GM12878 (cell line): ENCODE data around the gene SNX11. TPM values are rescaled to one million over a fixed set of nuclear protein-coding genes. Genes with fewer than 3 reads are reported as not detected.
A peak's percentile ranks its signal among the peaks of the same experiment; 100 is the strongest.

Experiments
- ATAC-seq: fragments of 200-7000 bp; cut with Tn5 transposase; 3 replicates; pipeline ENCODE4 v1.9.1; 2020; ENCODE audit warnings: mild to moderate bottlenecking, moderate library complexity
- BruUV-seq: library from RNA; stranded (reverse); fragments of 400-500 nt; replicated peaks from 2 replicates; lab custom pipeline; 2021; lab: Mats Ljungman, UMichigan
- CTCF ChIA-PET: fragments of 300-600 bp; sonication (Branson Sonifier 250); formaldehyde crosslinking; extraction: SDS; loops from one replicate; lab custom pipeline; 2021; ENCODE audit warnings: inconsistent platforms; lab: Yijun Ruan, JAX
- POLR2A ChIA-PET: fragments of 350-600 bp; formaldehyde crosslinking; extraction: SDS; loops from one replicate; lab custom pipeline; 2021; ENCODE audit warnings: inconsistent platforms; lab: Charles Lee
- RAD21 ChIA-PET: fragments of 300-600 bp; sonication (Branson Sonifier 250); formaldehyde crosslinking; loops from one replicate; lab custom pipeline; 2023; ENCODE audit warnings: antibody characterized with exemption; ENCODE audit not compliant: unreplicated experiment; lab: Charles Lee
- SMC1A ChIA-PET: fragments of 300-600 bp; sonication (Branson Sonifier 250); formaldehyde crosslinking; loops from one replicate; lab custom pipeline; 2023; ENCODE audit not compliant: unreplicated experiment, uncharacterized antibody; lab: Charles Lee
- DNase-seq: peaks from one replicate; pipeline ENCODE4 v3.0.0-alpha.2; 2011; ENCODE audit warnings: low read depth, low spot score
- FAIRE-seq: peaks from 3 replicates; lab custom pipeline; 2011; peaks lifted over from hg19 to GRCh38; lab: Jason Lieb, UNC
- H2AFZ ChIP-seq: 2 replicates; pipeline ENCODE4 v1.6.0; 2011; ENCODE audit warnings: low read depth, low read length, control low read depth; ENCODE audit not compliant: control insufficient read depth
- H3K27ac ChIP-seq: 2 replicates; pipeline ENCODE4 v1.5.1; 2011; ENCODE audit warnings: control low read depth; ENCODE audit not compliant: control insufficient read depth, insufficient read depth
- H3K27me3 ChIP-seq, 2 experiments: replicated peaks in 1 of 2; 2 replicates each; pipeline versions ENCODE4 v1.6.0 to v1.6.1; 2011; ENCODE audit warnings: low read length in 1 of 2; ENCODE audit not compliant: control insufficient read depth in 2 of 2, insufficient read depth in 2 of 2
- H3K36me3 ChIP-seq, 2 experiments: 2 replicates each; pipeline ENCODE4 v1.5.1; 2011; ENCODE audit warnings: low read length in 1 of 2; ENCODE audit not compliant: control insufficient read depth in 2 of 2, insufficient read depth in 2 of 2
- H3K4me1 ChIP-seq: 2 replicates; pipeline ENCODE4 v1.6.1; 2011; ENCODE audit warnings: mild to moderate bottlenecking, low read length, moderate library complexity, mixed read lengths; ENCODE audit not compliant: control insufficient read depth, insufficient read depth
- H3K4me2 ChIP-seq: 2 replicates; pipeline ENCODE4 v1.6.0; 2011; ENCODE audit warnings: control low read depth; ENCODE audit not compliant: control insufficient read depth, insufficient read depth
- H3K4me3 ChIP-seq: fragments of 200-600 bp; sonication (generic); 2 replicates; pipeline ENCODE4 v1.5.1; 2016
- H3K79me2 ChIP-seq: 2 replicates; pipeline ENCODE4 v1.6.0; 2011; ENCODE audit warnings: low read length; ENCODE audit not compliant: control insufficient read depth, insufficient read depth
- H3K9ac ChIP-seq: 2 replicates; pipeline ENCODE4 v1.8.0; 2011; ENCODE audit warnings: low read length, control low read depth, mixed read lengths; ENCODE audit not compliant: control insufficient read depth, insufficient read depth
- H3K9me3 ChIP-seq: replicated peaks from 3 replicates; pipeline ENCODE4 v1.5.1; 2011; ENCODE audit warnings: mild to moderate bottlenecking, low read length; ENCODE audit not compliant: control insufficient read depth, insufficient read depth
- H4K20me1 ChIP-seq: 2 replicates; pipeline ENCODE4 v1.6.0; 2011; ENCODE audit not compliant: control insufficient read depth, insufficient read depth
- BRCA1 ChIP-seq: IDR thresholded peaks from 2 replicates; pipeline ENCODE4 v1.6.1; 2011; ENCODE audit warnings: low read depth, low read length, improper control_type of control experiment
- GABPA ChIP-seq: IDR thresholded peaks from 2 replicates; pipeline ENCODE4 v1.6.1; 2014; ENCODE audit warnings: antibody characterized with exemption, low read depth, mild to moderate bottlenecking, inconsistent platforms
- KDM1A ChIP-seq: fragments of 200-600 bp; sonication (generic); IDR thresholded peaks from 2 replicates; pipeline ENCODE4 v1.6.1; 2016; ENCODE audit warnings: borderline replicate concordance
- MEF2A ChIP-seq: IDR thresholded peaks from 2 replicates; pipeline ENCODE4 v1.6.1; 2011; ENCODE audit warnings: low read depth, mild to moderate bottlenecking, low read length, moderate library complexity; ENCODE audit not compliant: insufficient read depth
- POLR2AphosphoS2 ChIP-seq: IDR thresholded peaks from 2 replicates; pipeline ENCODE4 v1.6.1; 2011; ENCODE audit warnings: low read depth, mild to moderate bottlenecking, low read length, improper control_type of control experiment, moderate library complexity
- RAD21 ChIP-seq: IDR thresholded peaks from 2 replicates; pipeline ENCODE4 v1.6.1; 2011; ENCODE audit warnings: mild to moderate bottlenecking, low read depth, low read length, moderate library complexity; ENCODE audit not compliant: insufficient read depth
- RCOR1 ChIP-seq: conservative IDR thresholded peaks from 2 replicates; pipeline ENCODE4 v1.6.1; 2012; ENCODE audit warnings: low read depth, low read length, improper control_type of control experiment
- WGBS: methylation state at CpG from one replicate; pipeline ENCODE4 v1.1.6; 2016; ENCODE audit warnings: low lambda C conversion rate; ENCODE audit not compliant: insufficient replicate concordance, insufficient coverage; ENCODE audit errors: missing lambda C conversion rate; 5-methylcytosine and 5-hydroxymethylcytosine counted together
- in situ Hi-C: fragments of 300-500 bp; cut with MboI; formaldehyde crosslinking; loops from 9 replicates; pipeline ENCODE4 v1.14.3; 2018; ENCODE audit warnings: mixed read lengths
- intact Hi-C: fragments of 100-400 bp; cut with micrococcal nuclease; formaldehyde crosslinking; loops from one replicate; pipeline ENCODE4 v1.14.2; 2022; ENCODE audit not compliant: unreplicated experiment
- polyA plus RNA-seq, 11 experiments: library from polyadenylated mRNA; depleted of rRNA in 4 of 11; unstranded in 6 of 11; stranded (reverse) in 5 of 11; fragments of >200 nt; fragmentation: Nextera tagmentation in 4 of 11; fragmentation: Illumina TruSeq in 1 of 11; extraction: Ambion mirVana in 4 of 11; extraction: Trizol in 1 of 11; gene quantifications; 1 replicate in 1 of 11; 2 replicates in 10 of 11; pipeline versions ENCODE4 v1.2.1 to v1.2.3, GENCODE V29; 2011 to 2016; ENCODE audit warnings: inconsistent platforms in 2 of 11, missing spikeins in 2 of 11, low read depth in 1 of 11
- total RNA-seq, 4 experiments: library from RNA; depleted of rRNA in 3 of 4; stranded (reverse); fragments of >200 nt in 3 of 4; fragmentation: Illumina TruSeq in 1 of 4; extraction: Trizol in 1 of 4; gene quantifications; 2 replicates each; pipeline versions ENCODE4 v1.2.1 to v1.2.3, GENCODE V29; 2013 to 2021
- TF ChIP-seq, protein P1 (sequence below): fragments of 450-650 bp; IDR thresholded peaks from 2 replicates; pipeline ENCODE4 v1.6.1; 2017; ENCODE audit warnings: antibody characterized with exemption, mild to moderate bottlenecking, moderate library complexity

Gene SNX11
- total and polyA plus RNA-seq, 10 of the 15 experiments (the other 5 are each of a cell fraction or from before 2014, with no cell fraction given): 34.2 to 127 (median 61.8) TPM

GRCh38 chr17:48129981-48130380 lies 22.4 kb downstream of the SNX11 start:
- no peak for FAIRE-seq
- Histone ChIP-seq H3K27ac (no peak overlapping the region), H3K4me1 (no peaks in the 10 kb centered on the region), H3K4me2 (no peak overlapping the region), H3K9ac (no peak overlapping the region), H3K79me2 (no peaks in the 10 kb centered on the region), H3K27me3 (no peaks in the 10 kb centered on the region), H3K36me3 (peaks cover 0 to 8% of the 10 kb centered on the region in 2 experiments; a peak in 3 of 4 replicates), H2AFZ (no peak overlapping the region), H3K4me3 (no peak overlapping the region), H3K9me3 (no peaks in the 10 kb centered on the region), H4K20me1 (no peaks in the 10 kb centered on the region; the same call in 1 of the 2 replicates)
- no peak for DNase-seq
- intact Hi-C loops (no loop called here), in situ Hi-C loops (no loop called here)
- ChIA-PET CTCF (interaction anchor here (1.1 to 8.5 kb wide), 9 partner anchors 11 to 103 kb away, joined by 3 to 223 read pairs (median 11); partner anchors contain the start of gene SNX11), RAD21 (interaction anchor here (1.0 to 6.7 kb wide), 7 partner anchors 18 to 501 kb away, joined by 3 to 92 read pairs (median 3); no protein-coding TSS in a partner anchor), SMC1A (interaction anchor here (0.6 to 16.1 kb wide), 7 partner anchors 10 to 347 kb away, joined by 3 to 205 read pairs (median 9); partner anchors contain the start of gene SNX11), POLR2A (interaction anchor here (0.7 to 1.9 kb wide), 3 partner anchors 18 to 121 kb away, joined by 3 to 15 read pairs (median 5); no protein-coding TSS in a partner anchor)
- ATAC-seq: no peak
- WGBS: 72% methylated on average over 5 of the region's 5 CpGs
- TF ChIP-seq RCOR1 (no peak), GABPA (no peak), BRCA1 (no peak), RAD21 (no peak), POLR2AphosphoS2 (0 out of 2 replicates have a peak, but pooled peaks have one; percentile 24), KDM1A (no peak), MEF2A (no peak)
- TF ChIP-seq, protein P1, sequence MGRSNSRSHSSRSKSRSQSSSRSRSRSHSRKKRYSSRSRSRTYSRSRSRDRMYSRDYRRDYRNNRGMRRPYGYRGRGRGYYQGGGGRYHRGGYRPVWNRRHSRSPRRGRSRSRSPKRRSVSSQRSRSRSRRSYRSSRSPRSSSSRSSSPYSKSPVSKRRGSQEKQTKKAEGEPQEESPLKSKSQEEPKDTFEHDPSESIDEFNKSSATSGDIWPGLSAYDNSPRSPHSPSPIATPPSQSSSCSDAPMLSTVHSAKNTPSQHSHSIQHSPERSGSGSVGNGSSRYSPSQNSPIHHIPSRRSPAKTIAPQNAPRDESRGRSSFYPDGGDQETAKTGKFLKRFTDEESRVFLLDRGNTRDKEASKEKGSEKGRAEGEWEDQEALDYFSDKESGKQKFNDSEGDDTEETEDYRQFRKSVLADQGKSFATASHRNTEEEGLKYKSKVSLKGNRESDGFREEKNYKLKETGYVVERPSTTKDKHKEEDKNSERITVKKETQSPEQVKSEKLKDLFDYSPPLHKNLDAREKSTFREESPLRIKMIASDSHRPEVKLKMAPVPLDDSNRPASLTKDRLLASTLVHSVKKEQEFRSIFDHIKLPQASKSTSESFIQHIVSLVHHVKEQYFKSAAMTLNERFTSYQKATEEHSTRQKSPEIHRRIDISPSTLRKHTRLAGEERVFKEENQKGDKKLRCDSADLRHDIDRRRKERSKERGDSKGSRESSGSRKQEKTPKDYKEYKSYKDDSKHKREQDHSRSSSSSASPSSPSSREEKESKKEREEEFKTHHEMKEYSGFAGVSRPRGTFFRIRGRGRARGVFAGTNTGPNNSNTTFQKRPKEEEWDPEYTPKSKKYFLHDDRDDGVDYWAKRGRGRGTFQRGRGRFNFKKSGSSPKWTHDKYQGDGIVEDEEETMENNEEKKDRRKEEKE: no peak
- BruUV-seq: no TSS peak
